ENCODE measurements around the gene MRPS23. TPM values are rescaled to one million over a fixed set of nuclear protein-coding genes. Genes with fewer than 3 reads are reported as not detected.

The MRPS23 gene
- total RNA-seq, 4 donors from 2014 or later, result 12.2 to 17.8 (median 15.0) TPM

DNA sequence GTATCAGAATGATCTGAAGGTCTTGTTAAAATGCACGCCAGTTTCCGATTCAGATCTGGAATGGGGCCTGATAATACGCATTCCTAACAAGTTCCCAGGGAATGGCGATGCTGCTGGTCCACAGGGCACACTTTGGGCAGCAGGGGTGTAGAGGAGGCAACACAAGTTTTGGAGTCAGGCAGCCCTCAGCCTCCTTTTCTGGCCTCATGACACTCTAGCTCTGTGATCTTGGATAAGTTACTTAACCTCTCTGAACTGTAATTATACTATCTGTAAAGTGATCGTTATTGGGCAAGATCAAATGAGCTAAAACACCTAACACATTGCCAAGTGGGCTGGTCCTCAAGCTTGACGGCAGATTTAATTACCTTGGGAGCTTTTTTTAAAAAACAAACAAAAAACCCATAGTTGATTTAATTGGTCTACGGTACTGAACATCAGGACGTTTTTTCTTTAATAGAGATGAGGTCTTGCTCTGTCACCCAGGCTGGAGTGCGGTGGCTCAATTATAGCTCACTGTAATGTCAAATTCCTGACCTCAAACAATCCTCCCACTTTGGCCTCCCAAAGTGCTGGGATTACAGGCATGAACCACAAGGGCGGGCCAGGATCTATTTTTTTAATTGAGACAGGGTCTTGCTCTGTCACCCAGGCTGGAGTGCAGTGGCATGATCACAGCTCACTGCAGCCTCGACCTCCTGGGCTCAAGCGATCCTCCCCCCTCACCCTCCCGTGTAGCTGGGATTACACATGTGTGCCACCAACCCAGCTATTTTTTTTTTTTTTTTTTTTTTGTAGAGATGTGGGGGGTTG, 10.0 kb upstream of the MRPS23 start:
- H3K4me3 ChIP-seq (ENCODE audit: low read depth, poor library complexity, severe bottlenecking), result no peak overlapping the region
- WGBS, 2 donors, result 50 to 55% methylated on average over 13 of the region's 13 CpGs
- no peak for DNase-seq (ENCODE audit: low spot score in 2 of 2)
- TF ChIP-seq POLR2A (IDR thresholded peaks at IDR 0.05), result no peak
- intact Hi-C loops (cut with DNase I; ENCODE audit: low total_unique reads), result loop anchor here (5.0 to 10.0 kb wide), 2 partner anchors 137 to 255 kb away; no protein-coding TSS in a partner anchor

DNA sequence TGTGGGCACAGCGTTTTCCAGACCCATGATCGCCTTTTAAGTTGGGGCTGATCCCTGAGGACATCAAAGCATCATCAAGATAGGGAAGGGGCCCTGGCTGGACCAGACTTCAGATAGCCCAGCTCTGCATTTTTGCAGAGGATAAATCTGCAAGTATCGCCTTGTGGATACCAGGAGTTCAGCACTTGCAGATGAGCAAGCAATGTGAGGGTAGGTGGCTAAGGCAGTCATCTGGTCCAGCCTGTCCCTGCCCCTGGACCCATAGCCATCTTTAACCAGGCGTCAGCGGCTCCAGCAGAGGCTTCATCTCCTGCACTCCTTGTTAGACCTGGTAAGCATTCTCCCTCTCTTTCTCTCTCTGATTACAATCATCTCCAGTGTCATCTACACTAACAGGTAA, 9.0 kb upstream of the MRPS23 start:
- intact Hi-C loops (cut with DNase I; ENCODE audit: low total_unique reads), result loop anchor here (10.0 kb wide), 1 partner anchor 256 kb away; no protein-coding TSS in a partner anchor
- WGBS, 2 donors, result 76 to 85% methylated on average over 5 of the region's 5 CpGs
- H3K4me3 ChIP-seq (ENCODE audit: low read depth, poor library complexity, severe bottlenecking), result no peak overlapping the region
- TF ChIP-seq, protein P1, sequence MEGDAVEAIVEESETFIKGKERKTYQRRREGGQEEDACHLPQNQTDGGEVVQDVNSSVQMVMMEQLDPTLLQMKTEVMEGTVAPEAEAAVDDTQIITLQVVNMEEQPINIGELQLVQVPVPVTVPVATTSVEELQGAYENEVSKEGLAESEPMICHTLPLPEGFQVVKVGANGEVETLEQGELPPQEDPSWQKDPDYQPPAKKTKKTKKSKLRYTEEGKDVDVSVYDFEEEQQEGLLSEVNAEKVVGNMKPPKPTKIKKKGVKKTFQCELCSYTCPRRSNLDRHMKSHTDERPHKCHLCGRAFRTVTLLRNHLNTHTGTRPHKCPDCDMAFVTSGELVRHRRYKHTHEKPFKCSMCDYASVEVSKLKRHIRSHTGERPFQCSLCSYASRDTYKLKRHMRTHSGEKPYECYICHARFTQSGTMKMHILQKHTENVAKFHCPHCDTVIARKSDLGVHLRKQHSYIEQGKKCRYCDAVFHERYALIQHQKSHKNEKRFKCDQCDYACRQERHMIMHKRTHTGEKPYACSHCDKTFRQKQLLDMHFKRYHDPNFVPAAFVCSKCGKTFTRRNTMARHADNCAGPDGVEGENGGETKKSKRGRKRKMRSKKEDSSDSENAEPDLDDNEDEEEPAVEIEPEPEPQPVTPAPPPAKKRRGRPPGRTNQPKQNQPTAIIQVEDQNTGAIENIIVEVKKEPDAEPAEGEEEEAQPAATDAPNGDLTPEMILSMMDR (IDR thresholded peaks at IDR 0.05), result no peak
- no peak for TF ChIP-seq POLR2A (IDR thresholded peaks at IDR 0.05)
- DNase-seq (ENCODE audit: low spot score in 2 of 2), result no peak

DNA sequence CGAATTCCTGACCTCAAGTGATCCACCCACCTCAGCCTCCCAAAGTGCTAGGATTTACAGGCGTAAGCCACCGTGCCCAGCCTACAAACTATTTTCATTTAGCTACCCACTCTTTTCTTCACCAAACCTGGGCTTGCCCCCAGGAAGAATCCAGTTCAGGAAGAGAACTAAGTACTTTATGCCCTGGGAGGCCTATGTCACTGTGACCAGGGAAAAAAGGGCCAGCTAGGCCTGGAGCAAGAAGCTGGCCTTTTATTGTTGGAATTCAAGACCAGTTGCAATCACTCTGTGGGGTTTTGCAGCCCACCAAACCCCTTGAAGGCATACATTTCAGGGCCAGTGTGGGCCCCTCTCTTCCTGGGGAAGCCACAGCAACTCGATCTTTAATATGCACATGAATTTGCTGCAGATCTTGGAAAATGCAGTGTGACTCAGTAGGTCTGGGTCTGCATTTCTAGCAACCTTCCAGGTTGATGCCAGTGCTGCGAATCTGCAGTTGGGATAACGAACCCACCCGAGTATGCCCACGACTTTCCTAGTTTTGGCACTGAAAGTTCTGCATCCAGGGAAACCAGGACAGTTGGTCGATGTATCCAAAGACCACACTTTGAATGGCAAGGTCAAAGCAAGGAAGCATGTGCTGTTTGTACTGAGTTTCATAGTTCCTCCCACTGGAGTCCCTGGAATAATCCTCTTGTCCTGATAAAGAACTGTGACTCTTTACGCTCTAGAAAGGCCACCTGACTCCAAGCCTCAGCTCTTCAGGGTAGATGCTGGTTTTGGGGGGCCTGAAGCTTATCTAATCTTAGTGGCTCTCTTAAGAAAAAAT, 7.2 kb upstream of the MRPS23 start:
- WGBS, 2 donors, result 74 to 79% methylated on average over 10 of the region's 10 CpGs
- intact Hi-C loops (cut with DNase I; ENCODE audit: low total_unique reads), result loop anchor here (10.0 kb wide), 1 partner anchor 258 kb away; no protein-coding TSS in a partner anchor
- TF ChIP-seq POLR2A (IDR thresholded peaks at IDR 0.05), result no peak
- TF ChIP-seq, protein P1 (IDR thresholded peaks at IDR 0.05), result no peak
- no peak for DNase-seq (ENCODE audit: low spot score in 2 of 2)
- H3K4me3 ChIP-seq (ENCODE audit: low read depth, poor library complexity, severe bottlenecking), result no peak overlapping the region

DNA sequence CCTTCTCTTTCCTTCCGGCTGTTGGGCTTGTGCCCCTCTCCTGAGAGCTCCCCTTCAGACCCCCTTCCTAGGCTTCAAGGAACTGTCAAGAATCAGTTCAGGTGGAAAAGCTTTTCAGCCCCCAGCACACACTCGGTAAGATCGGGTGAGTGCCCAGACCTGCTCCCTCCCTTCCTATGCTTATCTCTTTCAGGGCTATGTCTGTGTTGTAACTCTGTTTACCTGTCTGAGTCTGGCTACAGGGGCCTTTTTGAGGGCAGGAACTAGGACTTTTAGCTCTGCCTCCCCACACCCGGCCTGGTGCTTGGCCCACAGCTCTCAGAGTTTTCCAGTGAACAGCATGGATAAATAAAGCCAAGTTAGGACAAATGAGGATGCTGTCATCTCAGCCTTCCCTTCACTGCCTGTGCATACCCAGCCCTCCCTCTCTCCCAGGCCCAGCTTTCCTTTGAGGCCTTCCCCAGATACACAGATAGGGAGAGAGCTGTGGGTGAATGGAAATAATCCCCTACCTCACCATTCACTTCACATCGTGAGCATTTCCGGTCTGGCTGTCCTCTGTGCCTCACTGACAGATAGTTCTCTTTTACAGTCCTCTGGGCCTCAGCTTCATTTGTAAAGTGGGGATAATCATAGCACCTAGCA, 5.7 kb upstream of the MRPS23 start:
- H3K4me3 ChIP-seq (ENCODE audit: low read depth, poor library complexity, severe bottlenecking), result no peak overlapping the region
- TF ChIP-seq, protein P1 (IDR thresholded peaks at IDR 0.05), result no peak
- TF ChIP-seq POLR2A (IDR thresholded peaks at IDR 0.05), result no peak
- intact Hi-C loops (cut with DNase I; ENCODE audit: low total_unique reads), result loop anchor here (10.0 kb wide), 1 partner anchor 259 kb away; no protein-coding TSS in a partner anchor
- 60 to 69% methylated on average over 6 of the region's 6 CpGs for WGBS, 2 donors
- no peak for DNase-seq (ENCODE audit: low spot score in 2 of 2)

DNA sequence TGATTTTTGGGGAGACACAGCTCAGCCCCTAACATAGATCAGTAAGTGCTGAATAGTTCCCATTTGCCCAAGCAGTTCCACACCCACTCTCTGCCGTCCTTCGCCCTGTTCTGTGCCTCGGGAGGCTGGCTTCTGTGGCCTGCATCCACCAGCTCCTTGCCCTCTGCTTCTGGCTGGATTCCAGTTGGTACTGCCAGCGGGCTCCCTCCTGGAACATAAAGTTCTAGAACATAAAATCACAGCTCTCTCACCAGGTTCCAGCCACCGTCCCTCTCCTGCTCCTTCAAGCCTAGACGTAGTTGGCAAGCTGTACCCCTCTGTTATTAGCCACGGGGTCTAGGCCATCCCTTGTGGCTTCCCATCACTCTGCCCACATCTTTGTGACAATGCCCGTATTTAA, 3.9 kb upstream of the MRPS23 start:
- TF ChIP-seq, protein P1 (IDR thresholded peaks at IDR 0.05), result no peak
- no peak for TF ChIP-seq POLR2A (IDR thresholded peaks at IDR 0.05)
- no peak overlapping the region for H3K4me3 ChIP-seq (ENCODE audit: low read depth, poor library complexity, severe bottlenecking)
- intact Hi-C loops (cut with DNase I; ENCODE audit: low total_unique reads), result loop anchor here (10.0 kb wide), 1 partner anchor 261 kb away; no protein-coding TSS in a partner anchor
- 65 to 69% methylated on average over 8 of the region's 8 CpGs for WGBS, 2 donors
- no peak for DNase-seq (ENCODE audit: low spot score in 2 of 2)
